SIG-M5 (cell line): Measurements from ENCODE around the gene MGARP.

Source experiments
- DNase-seq: peaks from one replicate; lab custom pipeline; 2025; lab: John Stamatoyannopoulos, UW

MGARP gene

DNA sequence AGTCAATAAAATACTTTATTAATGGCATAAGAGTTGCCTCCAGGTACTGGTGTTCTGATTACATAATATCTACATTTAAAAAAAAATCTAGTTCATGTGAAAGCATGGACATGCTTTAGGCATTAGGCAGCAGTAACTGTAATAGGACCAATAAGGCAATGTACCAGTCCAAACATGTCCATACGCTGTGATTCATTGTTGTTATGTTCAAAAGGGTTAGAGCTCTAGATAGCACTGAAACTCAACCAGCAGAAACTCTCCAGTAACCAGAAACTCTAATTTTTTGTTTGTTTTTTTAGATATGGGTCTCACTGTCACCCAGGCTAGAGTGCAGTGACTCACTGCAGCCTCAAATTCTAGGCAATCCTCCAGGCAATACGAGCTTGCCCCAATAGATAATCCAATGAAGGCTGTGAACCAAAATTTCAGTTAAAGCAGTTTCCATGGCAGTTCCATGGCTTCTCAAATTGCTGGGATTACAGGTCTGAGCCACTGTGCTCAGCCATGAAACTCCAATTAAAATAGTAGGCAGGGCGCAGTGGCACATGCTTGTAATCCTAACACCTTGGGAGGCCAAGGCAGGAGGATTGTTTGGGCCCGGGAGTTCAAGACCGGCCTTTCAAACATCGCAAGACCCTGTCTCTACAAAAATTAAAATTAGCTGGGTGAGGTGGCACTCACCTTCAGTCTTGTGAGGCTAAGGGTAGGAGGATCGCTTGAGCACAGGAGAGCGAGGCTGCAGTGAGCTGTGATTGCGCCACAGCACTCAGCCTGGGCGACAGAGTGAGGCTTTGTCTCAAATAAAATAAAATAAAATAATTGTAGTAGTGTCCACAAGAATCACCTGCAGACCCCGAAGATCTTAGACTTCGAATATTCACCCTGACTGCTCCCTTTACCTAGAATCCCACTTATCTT, 36.3 kb downstream of the MGARP start:
- no peak for DNase-seq

DNA sequence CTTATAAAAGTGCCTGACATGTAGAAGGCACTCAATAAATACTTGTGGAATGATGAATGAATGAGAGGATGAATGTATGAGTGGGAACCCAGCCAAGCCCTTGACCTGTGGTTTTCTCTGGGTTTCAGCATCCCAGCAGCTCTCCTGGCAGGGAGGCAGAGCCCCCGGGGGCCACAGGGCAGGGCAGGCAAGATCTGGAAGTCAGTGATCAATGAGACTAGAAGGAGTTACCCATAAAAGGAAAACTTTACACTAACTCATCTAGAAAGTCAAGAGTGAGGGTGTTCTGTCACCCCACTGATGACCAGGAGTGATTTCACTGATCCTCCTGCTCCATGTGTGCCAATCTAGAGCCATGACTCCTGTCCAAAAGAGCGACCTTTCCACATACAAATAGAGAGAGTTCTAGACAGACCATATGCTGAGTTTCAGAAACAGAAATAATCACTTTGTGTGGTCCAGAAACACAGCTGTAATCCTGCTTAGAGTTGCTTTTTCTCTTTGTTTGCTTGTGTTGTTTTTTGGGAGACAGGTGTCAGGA, 37.4 kb downstream of the MGARP start:
- DNase-seq = no peak

DNA sequence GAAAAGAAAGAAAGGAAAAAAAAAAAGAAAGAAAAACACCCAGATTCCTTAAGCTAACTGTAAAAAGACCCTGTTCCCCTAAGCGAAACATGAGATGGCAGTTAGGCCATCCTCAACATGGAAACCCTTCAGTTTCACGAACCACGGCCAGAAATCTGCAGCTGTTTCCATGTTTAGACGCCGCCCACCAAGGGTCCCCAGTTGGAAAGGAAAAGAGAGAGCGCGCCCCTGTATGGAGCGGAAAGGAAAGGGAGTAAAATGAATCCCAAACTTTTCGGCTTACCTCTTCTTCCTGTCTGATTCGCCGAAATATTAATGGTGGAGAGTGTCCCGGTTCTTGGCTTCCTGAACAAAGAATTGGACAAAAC, 38.3 kb downstream of the MGARP start:
- DNase-seq = no peak

DNA sequence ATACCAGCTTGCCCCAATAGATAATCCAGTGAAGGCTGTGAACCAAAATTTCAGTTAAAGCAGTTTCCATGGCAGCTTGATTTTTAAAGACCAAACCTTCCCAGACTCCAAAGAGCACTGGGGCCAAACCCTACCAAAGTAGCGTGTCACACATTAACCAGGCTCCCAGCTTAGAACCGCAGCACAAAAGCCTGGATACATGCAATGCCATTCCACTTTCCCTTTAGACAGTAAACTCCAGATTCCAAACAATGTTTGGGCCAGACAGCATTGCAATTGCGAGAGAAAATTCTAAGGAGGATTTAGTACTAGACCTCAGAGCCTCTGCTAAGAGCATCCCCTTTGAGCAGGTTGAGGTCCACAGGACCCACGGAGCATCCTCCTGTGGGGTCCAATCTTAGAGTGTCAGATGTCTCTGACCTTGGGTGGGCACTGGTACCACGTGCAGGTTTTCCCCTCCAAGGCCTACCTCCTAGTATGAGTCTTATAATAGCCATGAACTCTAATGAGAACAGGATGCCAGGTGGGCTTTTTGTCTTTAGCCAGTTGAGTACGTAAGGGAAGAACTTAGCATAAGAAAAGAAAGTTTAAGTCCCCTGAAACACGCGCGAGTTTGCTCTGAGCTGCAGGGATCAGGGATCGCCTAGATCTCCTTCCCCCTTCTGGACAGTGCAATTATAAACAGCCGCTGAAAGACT, 38.8 kb downstream of the MGARP start:
- no peak for DNase-seq

DNA sequence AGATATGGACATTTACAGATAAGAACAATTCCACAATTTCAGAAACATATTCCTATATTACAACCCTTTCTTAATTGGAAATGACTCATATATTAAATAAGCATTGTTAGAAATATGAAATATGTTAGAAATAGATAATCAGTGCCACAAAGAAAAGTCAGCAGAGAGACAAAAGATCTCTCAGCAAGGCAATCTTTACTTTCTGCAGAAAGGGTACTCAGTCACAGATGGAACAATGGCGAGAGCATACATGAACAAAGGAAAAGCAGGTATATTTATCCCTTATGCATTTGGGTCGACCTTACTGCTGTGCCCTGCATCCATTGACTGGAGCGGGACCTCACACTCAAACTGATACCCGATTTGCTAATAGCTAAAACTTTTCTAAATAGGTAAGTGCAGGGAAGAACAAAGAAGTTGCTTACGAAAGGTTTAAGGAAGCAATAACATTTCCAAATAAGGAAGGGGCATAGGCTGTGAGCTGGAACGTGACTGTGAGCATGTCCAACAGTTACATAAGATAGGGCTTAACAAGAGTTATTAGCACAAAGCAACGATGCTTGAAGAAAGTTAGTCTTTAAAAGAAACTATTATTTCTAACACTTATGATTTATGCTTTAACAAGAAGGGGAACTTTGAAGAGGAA, 40.8 kb downstream of the MGARP start:
- no peak for DNase-seq

DNA sequence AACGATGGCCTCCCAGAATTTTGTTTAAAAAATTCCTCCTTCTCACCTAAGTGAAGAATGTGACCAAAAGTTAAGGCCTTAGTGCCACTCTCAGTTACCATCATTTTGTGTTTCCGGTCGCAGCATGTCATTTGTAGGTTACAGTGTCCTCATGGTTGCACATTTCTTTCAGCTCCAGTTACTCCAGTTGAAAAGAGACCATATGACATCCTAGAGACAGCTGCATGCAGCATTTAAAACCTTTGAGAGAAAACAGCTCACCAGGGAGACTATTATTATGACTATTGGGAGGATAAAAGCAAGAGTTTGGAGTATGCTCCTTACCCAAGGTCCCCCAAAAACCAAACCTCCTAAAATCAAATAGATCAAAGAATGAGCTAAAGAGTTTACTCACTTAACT, 45.8 kb downstream of the MGARP start:
- no peak for DNase-seq

DNA sequence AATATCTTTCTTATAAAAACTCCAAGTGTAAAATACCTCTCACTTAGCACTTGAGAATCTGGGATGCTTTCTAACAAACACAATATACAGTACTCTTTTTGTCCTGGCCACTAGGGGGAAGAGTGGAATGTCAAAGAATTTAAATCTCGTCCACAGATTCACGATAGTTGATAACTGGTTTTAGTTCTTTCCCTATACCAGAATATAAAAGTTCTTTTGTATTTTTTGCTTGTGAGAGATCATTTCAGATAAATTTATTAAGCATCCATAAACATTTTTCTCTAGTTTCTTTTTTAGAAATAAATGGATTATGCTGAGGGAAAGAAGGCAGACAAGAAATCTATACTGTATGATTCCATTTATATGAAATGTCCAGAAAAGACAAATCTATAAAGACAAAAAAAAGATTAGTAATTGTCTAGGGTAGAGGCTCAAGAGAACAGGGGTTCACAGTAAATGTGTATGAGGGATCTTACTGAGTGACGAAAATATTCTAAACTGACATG, 50.4 kb downstream of the MGARP start:
- no peak for DNase-seq

DNA sequence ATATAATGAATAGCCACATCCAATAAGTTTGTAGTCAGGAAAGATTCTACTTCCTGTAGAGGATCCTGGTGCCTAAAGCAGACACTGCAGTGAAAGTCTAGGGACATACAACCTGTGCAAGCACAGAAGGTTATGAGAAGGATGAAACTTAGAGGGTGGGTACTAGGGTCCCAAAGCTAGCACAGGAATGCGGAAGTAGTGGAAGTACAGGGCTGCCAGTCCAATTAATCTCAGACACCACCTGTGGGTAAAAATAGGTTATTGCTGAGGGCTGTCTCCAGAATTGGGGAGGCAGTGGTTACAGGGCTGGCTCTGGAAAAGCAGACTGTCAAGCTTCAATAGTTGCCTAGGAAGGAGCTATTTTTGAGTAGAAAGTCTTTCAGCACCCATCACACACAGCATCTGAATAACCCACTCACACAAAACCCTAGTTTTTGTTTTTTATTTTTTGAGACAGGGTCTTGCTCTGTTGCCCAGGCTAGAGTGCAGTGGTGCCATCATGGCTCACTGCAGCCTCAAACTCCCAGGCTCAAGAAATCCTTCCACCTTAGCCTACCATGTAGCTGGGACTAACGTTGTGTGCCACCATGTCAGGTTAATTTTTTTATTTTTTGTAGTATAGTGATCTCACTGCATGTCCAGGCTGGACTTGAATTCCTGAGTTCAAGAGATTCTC, 52.2 kb downstream of the MGARP start:
- no peak for DNase-seq

DNA sequence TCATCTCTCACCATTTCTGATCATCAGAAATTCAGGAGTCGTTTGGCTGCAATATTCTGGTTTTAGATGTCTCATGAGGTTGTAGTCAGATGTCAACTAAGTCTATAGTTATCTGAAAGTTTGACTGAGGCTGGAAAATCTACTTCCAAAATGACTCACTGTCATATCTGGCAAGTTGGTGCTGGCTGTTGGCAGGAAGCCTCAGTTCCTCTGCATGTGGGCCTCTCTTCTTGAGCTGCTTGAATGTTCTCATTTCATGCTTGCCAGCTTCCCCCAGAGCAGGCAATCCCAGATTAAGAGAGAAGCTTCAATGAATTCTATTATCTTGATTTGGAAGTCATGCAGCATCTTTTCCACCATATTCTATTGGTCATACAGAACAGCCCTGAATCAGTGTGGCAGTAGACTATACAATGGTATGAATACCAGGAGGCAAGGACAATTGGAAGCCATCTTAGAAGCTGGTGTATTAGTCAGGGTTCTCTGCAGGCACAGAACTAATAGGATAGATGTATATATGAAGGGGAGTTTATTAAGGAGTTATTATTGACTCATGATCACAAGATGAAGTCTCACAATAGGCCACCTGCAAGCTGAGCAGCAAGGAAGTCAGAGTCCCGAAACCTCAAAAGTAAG, 56.2 kb downstream of the MGARP start:
- no peak for DNase-seq

DNA sequence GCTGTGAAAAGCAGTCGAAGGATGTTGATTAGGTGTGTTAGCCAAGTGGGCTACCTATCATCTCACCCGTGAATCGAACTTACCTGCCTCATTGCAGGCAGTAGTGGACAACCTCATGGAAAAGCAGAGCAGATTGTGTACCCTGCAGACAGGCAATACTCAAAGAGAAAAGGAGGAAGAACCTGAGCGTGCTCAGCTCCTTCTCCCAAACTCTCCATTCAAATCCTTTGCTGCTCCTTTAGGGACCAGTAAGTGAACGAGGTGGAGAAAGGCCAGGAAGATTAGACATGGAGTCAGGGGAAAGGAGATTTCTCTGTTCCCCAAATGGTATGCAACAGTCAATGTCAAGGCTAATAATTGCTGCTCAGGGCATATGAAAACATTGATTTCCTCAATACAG, 57.8 kb downstream of the MGARP start:
- no peak for DNase-seq

DNA sequence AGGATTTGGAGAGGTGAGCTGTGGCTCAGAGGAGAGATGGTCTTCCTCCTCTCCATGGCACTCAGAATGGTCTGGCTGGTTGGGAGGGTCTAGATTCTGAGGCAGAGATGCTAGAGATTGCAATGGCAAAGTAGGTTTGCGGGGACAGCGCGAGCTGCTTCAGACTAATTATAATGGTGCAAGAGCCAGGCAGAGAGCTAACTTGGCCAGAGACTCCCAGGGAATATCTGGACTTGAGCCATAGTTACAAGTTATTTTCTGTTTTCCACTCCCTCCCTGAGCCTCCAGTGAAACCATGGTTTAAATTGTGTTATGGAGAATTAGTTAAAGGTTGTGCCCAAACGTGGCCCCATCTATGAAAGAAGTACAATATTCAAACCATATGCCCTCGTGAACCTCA, 58.3 kb downstream of the MGARP start:
- DNase-seq = no peak

DNA sequence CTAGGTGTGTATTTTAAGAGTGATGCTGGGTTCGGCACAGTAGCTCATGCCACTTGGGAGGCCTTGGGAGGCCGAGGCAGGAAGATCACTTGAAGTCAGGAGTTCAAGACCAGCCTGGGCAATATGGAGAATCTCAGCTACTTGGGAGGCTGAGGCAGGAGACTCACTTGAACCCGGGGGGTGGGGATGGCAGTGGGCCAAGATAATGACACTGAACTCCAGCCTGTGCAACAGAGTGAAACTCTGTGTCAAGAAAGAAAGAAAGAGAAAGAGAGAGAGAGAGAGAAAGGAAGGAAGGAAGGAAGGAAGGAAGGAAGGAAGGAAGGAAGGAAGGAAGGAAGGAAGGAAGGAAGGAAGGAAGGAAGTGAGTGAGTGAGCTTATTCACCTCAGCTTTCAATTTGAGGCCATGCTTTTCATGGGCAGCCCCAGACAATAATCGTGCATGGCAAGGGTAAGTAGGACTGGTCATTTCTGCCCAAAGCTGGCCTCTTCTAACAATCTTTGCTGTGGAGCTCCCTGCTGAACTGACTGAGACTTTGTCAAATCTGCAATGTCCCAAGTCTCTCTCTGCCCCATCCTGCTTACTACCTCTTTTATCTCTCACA, 60.5 kb downstream of the MGARP start:
- DNase-seq = no peak
